Fibroblast of lung (primary cell): ENCODE measurements around the gene PIGC. TPM values are rescaled to one million over a fixed set of nuclear protein-coding genes. Genes with fewer than 3 reads are reported as not detected.

Experiments used
- DNase-seq, 2 donors: peaks; one replicate each; pipeline versions ENCODE4 v3.0.0 to v3.0.0-alpha.2; 2010; ENCODE audit warnings: low read depth in 2 of 2
- H2AFZ ChIP-seq: 2 replicates; pipeline ENCODE4 v1.5.1; 2012; ENCODE audit warnings: low read length, control low read depth, inconsistent platforms
- H3K27ac ChIP-seq: 2 replicates; pipeline ENCODE4 v1.5.1; 2011; ENCODE audit warnings: low read length, control low read depth; ENCODE audit not compliant: insufficient read depth
- H3K27me3 ChIP-seq: 2 replicates; pipeline ENCODE4 v1.5.1; 2011; ENCODE audit warnings: mild to moderate bottlenecking, low read length; ENCODE audit not compliant: control insufficient read depth, insufficient read depth
- H3K36me3 ChIP-seq: 2 replicates; pipeline ENCODE4 v1.5.1; 2011; ENCODE audit warnings: low read length; ENCODE audit not compliant: control insufficient read depth, insufficient read depth
- H3K4me1 ChIP-seq: 2 replicates; pipeline ENCODE4 v1.5.1; 2011; ENCODE audit warnings: low read length; ENCODE audit not compliant: control insufficient read depth, insufficient read depth; ENCODE audit errors: extremely low read depth
- H3K4me2 ChIP-seq: 2 replicates; pipeline ENCODE4 v1.5.1; 2011; ENCODE audit warnings: low read length, control low read depth; ENCODE audit not compliant: insufficient read depth; ENCODE audit errors: extremely low read depth
- H3K4me3 ChIP-seq, 4 experiments: fragments of 200-600 bp in 1 of 4; sonication (generic) in 1 of 4; replicated peaks in 1 of 4; 2 replicates each; pipeline ENCODE4 v1.5.1; 2011 to 2016; ENCODE audit warnings: low read length in 4 of 4, low read depth in 3 of 4, mild to moderate bottlenecking in 3 of 4, control low read depth in 2 of 4, inconsistent platforms in 1 of 4, mixed read lengths in 1 of 4; ENCODE audit not compliant: insufficient read depth in 1 of 4; ENCODE audit errors: control extremely low read depth in 1 of 4
- H3K79me2 ChIP-seq: 2 replicates; pipeline ENCODE4 v1.5.1; 2012; ENCODE audit warnings: mild to moderate bottlenecking, low read length, inconsistent platforms; ENCODE audit not compliant: control insufficient read depth, insufficient read depth
- H3K9ac ChIP-seq: 2 replicates; pipeline ENCODE4 v1.5.1; 2011; ENCODE audit warnings: mild to moderate bottlenecking, low read length, control low read depth; ENCODE audit not compliant: insufficient read depth
- H3K9me3 ChIP-seq: 2 replicates; pipeline ENCODE4 v1.5.1; 2012; ENCODE audit warnings: low read depth, low read length; ENCODE audit not compliant: control insufficient read depth, insufficient read depth
- H4K20me1 ChIP-seq: 2 replicates; pipeline ENCODE4 v1.5.1; 2011; ENCODE audit warnings: low read length; ENCODE audit not compliant: control insufficient read depth, insufficient read depth; ENCODE audit errors: extremely low read depth
- CTCF ChIP-seq, 2 donors: IDR thresholded peaks in 1 of 2; conservative IDR thresholded peaks in 1 of 2; 1 replicate in 1 of 2; 2 replicates in 1 of 2; pipeline ENCODE4 v1.5.1; 2011 to 2012; ENCODE audit warnings: low read length in 2 of 2, control low read depth in 1 of 2, inconsistent platforms in 1 of 2, low read depth in 1 of 2, mild to moderate bottlenecking in 1 of 2
- EZH2 ChIP-seq: IDR thresholded peaks from 2 replicates; pipeline ENCODE4 v1.5.1; 2012; ENCODE audit warnings: low read length, control low read depth, mild to moderate bottlenecking; ENCODE audit errors: missing control alignments
- polyA plus RNA-seq, 2 donors: library from polyadenylated mRNA; depleted of rRNA in 1 of 2; stranded (reverse) in 1 of 2; unstranded in 1 of 2; fragments of >200 nt; gene quantifications; 2 replicates each; pipeline ENCODE4 v1.2.1, GENCODE V29; 2011 to 2012; ENCODE audit warnings: missing spikeins in 1 of 2
- total RNA-seq: library from RNA; depleted of rRNA; stranded (reverse); fragments of >200 nt; gene quantifications from 2 replicates; pipeline ENCODE4 v1.2.1, GENCODE V29; 2014

The PIGC gene
- total and polyA plus RNA-seq, 2 donors (not counting 1 experiment from before 2014, with no cell fraction given): 20.3 to 28.9 TPM

GRCh38 chr1:172451002-172451443, 7.2 kb upstream of the PIGC start:
- no peaks in the 10 kb centered on the region for H3K79me2 ChIP-seq
- H4K20me1 ChIP-seq: no peaks in the 10 kb centered on the region
- H3K4me2 ChIP-seq: no peak overlapping the region
- peak; percentile 59 to 83 for DNase-seq
- no peak overlapping the region for H2AFZ ChIP-seq
- no peak overlapping the region for H3K4me3 ChIP-seq
- H3K27ac ChIP-seq: no peak overlapping the region
- TF ChIP-seq EZH2 (no peak), CTCF (conservative IDR thresholded peaks at IDR 0.05 in 1 of 2, IDR thresholded peaks at IDR 0.05 in 1 of 2; ENCODE audit: low read depth in 1 of 2, low read length in 2 of 2) (no peak)
- no peak overlapping the region for H3K9ac ChIP-seq
- peaks cover 2% of the 10 kb centered on the region for H3K27me3 ChIP-seq
- H3K36me3 ChIP-seq: no peaks in the 10 kb centered on the region
- H3K9me3 ChIP-seq: no peaks in the 10 kb centered on the region
- peaks cover 2% of the 10 kb centered on the region for H3K4me1 ChIP-seq

GRCh38 chr1:172450524-172450885, 6.6 kb upstream of the PIGC start:
- no peaks in the 10 kb centered on the region for H4K20me1 ChIP-seq
- no peaks in the 10 kb centered on the region for H3K79me2 ChIP-seq
- TF ChIP-seq EZH2 (no peak), CTCF (conservative IDR thresholded peaks at IDR 0.05 in 1 of 2, IDR thresholded peaks at IDR 0.05 in 1 of 2; ENCODE audit: low read depth in 1 of 2, low read length in 2 of 2) (no peak)
- no peaks in the 10 kb centered on the region for H3K36me3 ChIP-seq
- no peak for DNase-seq
- H3K9me3 ChIP-seq: no peaks in the 10 kb centered on the region
- no peak overlapping the region for H3K9ac ChIP-seq
- H3K27me3 ChIP-seq: peaks cover 2% of the 10 kb centered on the region
- H2AFZ ChIP-seq: peak overlapping the region; percentile 77
- H3K4me3 ChIP-seq: no peak overlapping the region
- peak overlapping the region; percentile 9 for H3K4me2 ChIP-seq
- no peak overlapping the region for H3K27ac ChIP-seq
- H3K4me1 ChIP-seq: peaks cover 2% of the 10 kb centered on the region

GRCh38 chr1:172449585-172450523, 6.0 kb upstream of the PIGC start:
- TF ChIP-seq CTCF (conservative IDR thresholded peaks at IDR 0.05 in 1 of 2, IDR thresholded peaks at IDR 0.05 in 1 of 2; ENCODE audit: low read depth in 1 of 2, low read length in 2 of 2) (peak; percentile 90 to 94), EZH2 (no peak)

More at GRCh38 chr1:172449585-172450523, 6.0 kb upstream of the PIGC start:
- Histone ChIP-seq H3K9me3 (no peaks in the 10 kb centered on the region), H3K9ac (no peak overlapping the region), H4K20me1 (no peaks in the 10 kb centered on the region), H3K36me3 (no peaks in the 10 kb centered on the region), H3K4me3 (no peak overlapping the region), H3K27ac (no peak overlapping the region), H3K27me3 (peaks cover 2% of the 10 kb centered on the region), H3K79me2 (no peaks in the 10 kb centered on the region), H2AFZ (peak overlapping the region; percentile 83), H3K4me1 (peaks cover 2% of the 10 kb centered on the region), H3K4me2 (peak overlapping the region; percentile 15)
- DNase-seq: peak; percentile 55 to 67
